GM18507 (cell line): Measurements from ENCODE around the gene DDX10.
"Not testable (repeated sequence)": the region's sequence is repeated elsewhere in the genome, so short reads cannot be mapped to it uniquely, and the experiment has no call there.

Source experiments
- DNase-seq: peaks from one replicate; pipeline ENCODE4 v3.0.0; 2011; ENCODE audit warnings: low read depth; ENCODE audit not compliant: insufficient read length; ENCODE audit errors: extremely low spot score
- FAIRE-seq: peaks from 2 replicates; lab custom pipeline; 2011; peaks lifted over from hg19 to GRCh38; lab: Jason Lieb, UNC

The DDX10 gene

DNA sequence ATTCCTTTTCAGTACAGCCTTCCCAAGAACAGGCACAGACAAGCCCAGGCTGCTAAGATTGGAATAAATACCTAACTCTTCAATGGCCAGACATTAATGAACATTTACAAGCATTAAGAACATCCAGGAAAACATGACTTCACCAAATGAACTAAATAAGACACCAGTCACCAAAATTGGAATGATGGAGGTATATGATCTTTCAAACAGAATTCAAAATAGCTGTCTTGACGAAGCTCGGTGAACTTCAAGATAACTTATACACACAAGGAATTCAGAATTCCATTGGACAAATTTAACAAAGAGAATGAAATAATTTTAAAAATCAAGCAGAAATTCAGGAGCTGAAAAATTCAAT, 16.4 kb upstream of the DDX10 start:
- FAIRE-seq (no peak), DNase-seq (no peak)

DNA sequence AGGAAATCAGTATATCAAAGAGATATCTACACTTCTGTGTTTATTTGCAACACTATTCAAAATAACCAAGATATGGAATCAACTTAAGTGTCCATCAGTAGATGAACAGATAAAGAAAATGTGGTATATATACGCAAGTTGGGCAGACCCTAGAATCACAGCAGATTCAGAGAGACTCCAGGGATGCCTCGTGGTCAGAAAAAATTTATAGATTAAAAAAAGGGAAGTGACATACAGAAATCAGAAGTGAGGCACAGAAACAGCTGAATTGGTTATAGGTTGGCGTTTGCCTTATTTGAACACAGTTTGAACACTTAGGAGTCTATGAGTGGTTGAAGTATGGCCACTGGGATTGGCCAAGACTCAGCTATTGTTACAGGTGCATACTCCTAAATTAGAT, 10.8 kb upstream of the DDX10 start:
- FAIRE-seq, DNase-seq: not testable (repeated sequence)

DNA sequence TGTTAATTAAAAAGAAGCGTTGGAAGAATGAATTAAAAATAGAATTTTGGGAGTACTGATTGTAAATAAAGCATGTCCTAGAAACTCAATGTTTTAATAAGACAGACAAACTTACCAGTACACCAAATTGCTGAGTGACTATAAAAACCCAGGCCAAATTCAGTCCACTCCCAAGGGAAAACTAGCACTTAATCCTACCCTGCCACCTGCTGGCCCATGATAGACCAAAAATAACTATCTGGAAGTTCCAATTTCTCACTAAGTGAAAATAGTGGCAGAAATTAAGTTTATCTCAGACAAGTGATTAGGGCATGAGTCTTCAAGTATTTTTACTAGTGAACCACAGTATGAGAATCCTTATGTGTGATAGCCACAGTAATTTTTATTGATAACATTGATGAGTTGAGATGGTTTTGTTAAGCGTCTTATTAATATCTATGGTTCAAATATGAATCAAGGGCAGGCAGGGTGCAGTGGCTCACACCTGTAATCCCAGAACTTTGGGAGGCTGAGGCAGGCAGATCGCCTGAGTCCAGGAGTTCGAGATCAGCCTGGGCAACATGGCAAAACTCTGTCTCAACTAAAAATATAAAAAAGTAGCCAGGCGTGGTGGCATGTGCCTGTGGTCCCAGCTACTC, 9.8 kb upstream of the DDX10 start:
- FAIRE-seq (peak; percentile 67), DNase-seq (peak; percentile 11)

DNA sequence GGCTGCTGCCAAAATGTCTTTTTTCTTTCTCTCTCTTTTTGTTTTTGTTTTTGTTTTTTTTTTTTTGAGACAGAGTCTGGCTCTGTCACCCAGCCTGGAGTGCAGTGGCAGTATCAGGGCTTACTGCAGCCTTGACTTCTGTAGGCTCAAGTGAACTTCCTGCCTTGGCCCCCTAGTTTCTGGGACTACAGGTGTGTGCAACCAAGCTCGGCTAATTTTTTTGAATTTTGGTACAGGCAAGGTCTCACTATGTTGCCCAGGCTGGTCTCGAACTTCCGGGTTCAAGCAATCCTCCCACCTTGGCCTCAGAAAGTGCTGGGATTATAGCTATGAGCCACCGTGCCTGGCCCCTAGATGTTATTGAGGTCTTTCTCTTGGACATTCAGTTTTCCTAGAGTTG, 2.2 kb upstream of the DDX10 start:
- FAIRE-seq (peak; percentile 75), DNase-seq (no peak)

DNA sequence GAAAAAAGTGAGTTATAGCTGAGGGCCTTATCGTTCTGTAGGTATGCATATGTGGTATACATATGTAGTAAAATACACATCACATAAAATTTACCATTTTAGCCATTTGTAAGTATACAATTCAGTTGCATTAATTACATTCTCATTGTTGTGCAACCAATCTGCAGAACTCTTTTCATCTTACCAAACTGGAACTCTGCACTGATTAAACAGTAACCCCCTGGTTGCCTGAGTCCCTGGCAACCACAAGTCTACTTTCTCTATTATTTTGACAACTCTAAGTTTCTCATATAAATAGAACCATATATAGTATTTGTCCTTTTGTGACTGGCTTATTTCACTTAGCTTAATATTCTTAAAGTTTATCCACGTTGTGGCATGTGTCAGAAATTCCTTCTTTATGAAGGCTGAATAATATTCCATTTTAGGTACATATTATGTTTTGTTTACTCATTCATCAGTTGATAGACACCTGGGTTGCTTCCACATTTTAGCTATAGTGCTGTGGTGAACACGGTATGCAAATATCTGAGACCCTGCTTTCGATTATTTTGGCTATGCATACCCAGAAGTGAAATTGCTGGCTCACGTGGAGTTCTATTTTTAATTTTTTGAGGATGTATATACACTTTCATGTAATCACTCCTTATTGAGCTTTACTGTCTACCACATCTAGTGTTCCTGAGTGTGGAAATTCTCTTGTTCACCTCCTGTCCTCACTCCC, 1.6 kb upstream of the DDX10 start:
- FAIRE-seq (peak; percentile 74), DNase-seq (no peak)

DNA sequence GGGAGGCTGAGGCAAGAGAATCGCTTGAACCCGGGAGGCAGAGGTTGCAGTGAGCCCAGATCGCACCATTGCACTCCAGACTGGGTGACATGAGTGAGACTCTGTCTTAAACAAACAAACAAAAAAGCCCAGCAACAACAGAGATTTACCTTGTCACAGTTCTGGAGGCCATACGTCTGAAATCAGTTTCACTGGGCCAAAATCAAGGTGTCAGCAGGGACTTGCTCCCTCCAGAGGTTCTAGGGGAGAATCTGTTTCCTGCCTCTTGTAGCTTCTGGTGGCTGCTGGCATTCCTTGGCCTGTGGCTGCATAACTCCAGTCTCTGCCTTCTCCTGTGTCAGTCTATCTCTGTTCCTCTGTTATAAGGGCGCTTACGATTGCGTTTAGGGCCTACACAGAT, 1.5 kb downstream of the DDX10 start:
- DNase-seq (no peak), FAIRE-seq (no peak)

DNA sequence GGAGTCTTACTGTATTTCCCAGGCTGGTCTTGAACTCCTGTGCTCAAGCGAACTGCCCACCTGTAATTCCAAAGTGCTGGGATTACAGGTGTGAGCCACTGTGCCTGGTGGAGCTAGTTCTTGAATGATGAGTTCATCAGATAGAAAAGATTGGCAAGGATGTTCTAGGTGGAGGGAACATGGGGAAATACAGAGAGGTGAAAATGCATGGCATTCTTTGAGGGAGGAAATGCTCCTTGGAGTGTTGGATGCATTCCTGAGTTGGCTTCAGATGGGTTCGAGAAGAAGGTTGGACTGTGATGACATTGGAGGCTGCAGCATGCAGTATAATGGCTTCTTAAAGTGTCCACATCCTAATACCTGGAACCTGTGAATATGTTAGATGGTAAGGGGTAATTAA, 4.4 kb downstream of the DDX10 start:
- FAIRE-seq, result no peak
- DNase-seq, result no peak

DNA sequence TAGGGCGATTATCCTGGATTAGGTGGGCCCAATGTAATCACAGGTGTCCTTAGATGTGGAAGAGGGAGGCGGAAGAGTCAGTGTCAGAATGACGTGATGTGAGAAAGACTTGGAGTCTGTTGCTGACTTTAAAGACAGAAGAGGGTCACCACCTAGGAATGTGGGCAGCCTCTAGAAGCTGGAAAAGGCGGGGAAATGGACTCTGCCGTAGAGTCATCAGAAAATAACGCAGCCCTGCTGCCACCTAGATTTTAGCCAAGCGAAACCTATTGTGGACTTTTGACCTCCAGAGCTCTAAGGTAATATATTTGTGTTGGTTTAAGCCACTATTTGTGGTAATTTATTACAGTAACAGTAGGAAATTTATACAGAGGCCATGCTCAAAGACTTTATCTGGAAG, 4.8 kb downstream of the DDX10 start:
- DNase-seq (no peak), FAIRE-seq (no peak)

DNA sequence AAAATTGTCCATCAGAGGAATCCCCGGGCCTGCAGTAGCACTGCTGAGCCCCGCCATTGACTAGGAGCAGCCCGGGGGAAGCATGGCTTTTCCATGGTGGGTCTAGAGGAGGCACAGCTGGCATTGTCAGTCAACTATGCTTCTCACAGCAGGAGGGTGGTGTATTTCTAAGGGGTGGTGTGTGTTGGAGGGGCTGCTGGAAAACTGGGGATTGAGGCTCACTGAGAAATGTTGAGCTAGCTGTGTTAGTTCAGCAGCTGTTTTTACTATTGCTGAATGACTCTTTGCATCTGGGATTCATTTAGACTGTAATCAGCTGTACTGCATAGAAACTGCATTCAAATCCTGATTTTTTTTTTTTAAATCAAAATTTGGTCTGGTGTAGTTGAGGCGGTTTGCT, 5.6 kb downstream of the DDX10 start:
- no peak for FAIRE-seq
- DNase-seq, result no peak

DNA sequence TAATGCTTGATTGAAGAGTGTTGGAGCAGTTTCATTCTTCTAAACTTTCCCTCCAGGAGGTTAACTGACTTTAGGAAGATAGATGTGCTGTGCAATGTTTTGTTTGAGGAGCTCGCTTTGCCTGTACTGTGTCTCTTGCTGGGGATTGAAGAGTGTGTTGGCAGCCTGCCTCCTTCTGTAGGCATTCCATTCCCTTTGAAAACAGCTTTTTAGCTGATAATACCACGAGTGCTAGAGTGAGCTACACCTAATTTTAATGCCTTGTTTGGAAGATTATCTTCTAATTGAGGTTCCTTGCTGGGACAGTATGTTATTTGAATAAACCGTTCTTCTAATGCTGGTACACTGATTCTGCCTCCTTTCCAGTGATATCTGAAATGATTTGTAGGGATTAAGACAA, 7.2 kb downstream of the DDX10 start:
- FAIRE-seq (no peak), DNase-seq (no peak)

DNA sequence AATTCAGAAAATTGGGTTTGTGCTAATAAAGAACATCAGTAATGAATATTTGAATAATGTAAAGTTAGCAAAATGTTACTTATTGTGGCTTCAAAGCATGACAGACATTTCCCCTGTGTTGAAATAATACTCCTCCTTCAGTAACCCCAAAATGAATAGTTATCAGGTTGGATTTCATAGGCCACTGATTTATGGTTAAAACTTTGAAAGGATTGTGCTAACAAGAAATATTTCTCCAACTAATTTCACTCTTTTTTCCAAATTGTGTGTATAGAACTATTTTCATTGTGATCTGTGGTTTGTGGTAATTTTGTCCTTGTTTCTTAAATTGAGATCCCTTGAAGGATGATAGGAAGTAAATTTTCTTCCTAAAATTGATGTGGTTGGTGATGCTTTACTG, 7.9 kb downstream of the DDX10 start:
- DNase-seq (no peak), FAIRE-seq (no peak)

DNA sequence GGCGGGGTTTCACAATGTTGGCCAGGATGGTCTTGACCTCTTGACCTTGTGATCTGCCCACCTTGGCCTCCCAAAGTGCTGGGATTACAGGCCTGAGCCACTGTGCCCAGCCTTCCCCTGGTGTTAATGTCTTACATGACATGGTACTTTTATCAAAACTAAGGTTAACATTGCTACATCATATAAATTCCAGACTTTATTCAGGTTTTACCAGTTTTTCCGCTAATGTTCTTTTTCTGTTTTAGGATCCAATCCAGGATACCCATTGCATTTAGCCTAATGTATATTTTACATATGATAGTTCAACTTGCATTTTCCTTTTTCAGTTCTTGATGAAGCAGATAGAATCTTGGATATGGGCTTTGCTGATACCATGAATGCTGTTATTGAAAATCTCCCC, 14.2 kb downstream of the DDX10 start:
- FAIRE-seq, result no peak
- no peak for DNase-seq

DNA sequence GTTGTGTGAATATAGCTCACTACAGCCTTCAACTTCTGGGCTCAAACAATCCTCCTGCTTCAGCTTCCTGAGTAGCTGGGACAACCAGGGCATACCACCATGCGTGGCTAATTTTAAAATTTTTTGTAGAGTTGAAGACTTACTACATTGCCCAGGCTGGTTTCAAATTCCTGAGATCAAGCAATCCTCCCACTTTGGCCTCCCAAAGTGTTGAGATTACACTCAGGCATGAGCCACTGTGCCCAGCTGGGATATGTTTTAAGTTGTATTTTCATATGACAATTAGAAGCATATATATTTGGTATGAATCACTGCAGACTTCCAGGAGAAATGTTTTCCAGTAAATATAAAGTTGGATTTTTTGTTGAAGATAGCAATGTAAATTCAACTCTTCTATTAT, 15.4 kb downstream of the DDX10 start:
- DNase-seq, result no peak
- FAIRE-seq, result no peak

DNA sequence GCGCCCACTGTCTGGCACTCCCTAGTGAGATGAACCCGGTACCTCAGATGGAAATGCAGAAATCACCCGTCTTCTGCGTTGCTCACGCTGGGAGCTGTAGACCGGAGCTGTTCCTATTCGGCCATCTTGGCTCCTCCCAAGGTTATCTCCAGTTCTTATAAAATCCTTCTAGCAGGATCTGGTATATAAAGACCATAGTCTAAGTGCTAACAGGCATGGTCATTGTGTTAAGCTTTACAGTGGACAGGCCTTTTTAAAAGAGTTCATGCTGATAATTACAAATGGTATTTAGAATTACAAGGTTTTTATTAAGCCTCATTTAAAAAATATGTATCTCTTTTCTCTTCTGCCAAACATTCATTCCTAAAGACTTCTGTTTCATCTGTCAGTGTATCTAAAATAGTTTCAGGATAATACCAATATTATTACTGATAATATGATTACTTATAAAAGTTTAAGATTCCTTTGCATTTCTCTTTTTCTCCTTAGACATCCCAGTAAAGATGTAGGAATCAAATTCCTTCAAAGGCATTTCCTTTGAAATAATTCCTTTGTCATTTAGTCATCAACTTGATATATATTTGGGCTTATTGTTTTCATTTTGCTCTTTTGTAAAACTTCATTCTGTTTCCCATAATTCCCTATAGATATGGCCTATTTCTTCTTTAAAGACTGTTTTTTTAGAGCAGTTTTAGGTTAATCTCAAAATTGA, 20.7 kb downstream of the DDX10 start:
- DNase-seq, result no peak
- no peak for FAIRE-seq

DNA sequence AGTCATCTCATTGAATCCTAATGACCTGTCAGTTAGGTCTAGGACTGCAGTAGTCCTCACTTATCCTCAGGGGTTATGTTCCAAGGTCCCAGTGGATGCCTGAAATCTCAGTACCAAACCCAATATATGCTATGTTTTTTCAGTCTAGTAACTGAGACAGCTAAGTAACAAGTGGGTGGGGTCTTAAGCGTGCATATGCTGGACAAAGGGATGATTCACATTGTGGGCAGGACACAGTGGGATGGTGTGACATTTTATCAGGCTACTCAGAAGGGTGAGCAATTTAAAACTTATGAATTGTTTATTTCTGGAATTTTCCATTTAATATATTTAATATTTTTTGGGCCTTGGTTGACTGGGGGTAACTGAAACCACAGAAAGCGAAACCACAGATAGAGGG, 29.0 kb downstream of the DDX10 start:
- no peak for DNase-seq
- FAIRE-seq, result no peak

DNA sequence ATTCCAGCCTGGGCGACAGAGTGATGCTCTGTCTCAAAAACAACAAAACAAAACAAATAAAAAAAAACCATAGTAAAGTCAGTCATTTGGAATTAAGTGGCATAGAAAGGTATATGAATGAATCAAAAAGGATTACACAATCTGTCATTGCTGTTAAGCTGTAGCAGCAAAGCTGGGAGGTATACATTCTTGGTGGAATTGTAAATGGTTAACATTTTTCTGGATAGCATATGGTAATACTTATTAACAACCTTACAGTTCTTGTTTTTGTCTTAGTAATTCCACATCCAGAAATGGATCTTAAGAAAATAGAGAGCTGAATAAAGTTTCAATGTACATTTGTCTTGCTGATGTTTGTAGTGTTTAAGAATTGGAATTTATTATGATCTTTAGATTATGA, 30.0 kb downstream of the DDX10 start:
- no peak for DNase-seq
- no peak for FAIRE-seq

DNA sequence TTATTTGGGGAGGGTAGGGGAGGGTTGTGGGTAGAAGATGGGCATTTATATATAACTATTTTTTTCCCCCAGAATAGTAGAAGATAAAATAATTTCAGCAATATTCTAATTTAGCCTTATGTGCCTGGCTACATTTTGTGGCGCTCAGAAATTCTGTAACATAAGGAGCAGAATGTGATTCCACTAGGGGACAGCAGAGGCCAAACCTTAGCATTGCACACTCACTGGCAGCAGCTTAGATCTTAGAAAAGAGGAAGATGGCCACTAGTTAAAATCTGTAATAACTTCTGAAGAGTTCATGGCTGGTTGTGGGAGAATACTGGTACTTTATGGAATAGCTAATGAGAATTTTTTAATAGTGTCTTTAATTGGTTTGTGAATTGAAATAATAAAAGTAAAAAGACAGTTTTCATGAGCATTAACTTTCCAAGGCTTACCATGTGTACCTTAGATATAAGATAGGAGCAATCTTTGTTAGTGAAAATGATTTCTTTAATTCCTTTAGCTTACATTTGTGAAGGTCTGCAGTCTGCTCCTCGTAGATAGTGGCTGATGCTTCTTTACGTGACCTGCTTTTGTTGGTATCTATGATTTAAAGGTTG, 33.1 kb downstream of the DDX10 start:
- FAIRE-seq (peak; percentile 88), DNase-seq (peak; percentile 43)

DNA sequence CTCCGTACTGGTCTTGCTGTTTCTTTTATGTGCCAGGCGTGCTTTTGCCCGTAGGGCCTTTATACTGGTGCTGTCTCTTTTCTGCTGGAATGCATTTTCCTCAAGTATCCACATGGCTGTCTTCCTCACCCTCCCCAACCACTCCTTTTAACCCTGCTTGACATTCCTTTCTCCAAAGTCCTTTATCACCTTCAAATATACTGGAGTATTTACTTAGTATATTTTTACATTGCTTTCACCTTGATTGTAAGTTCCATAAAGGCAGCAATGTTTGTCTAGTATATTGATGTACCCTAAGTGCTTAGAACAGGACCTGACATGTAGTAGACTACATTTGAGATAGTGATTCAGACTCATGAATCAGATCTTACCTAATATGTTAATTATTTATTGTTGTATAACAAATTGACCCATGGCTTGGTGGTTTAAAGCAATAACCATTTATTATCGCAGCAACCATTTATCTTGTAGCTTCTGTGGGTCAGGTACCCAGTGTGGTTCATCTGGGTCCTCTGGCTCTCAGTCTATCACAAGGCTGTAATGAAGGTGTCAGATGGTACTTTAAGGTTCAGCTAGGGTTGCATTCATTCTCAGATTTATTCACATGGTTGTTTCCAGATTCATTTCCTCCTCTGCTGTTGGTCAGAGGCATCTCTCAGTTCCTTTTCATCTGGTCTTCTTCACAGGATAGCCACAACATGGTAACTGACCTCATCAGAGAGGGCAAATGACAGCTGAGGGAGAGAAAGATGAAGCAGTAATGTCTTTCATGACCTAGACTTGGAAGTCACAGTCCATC, 34.2 kb downstream of the DDX10 start:
- FAIRE-seq (peak; percentile 75), DNase-seq (peak; percentile 9)

DNA sequence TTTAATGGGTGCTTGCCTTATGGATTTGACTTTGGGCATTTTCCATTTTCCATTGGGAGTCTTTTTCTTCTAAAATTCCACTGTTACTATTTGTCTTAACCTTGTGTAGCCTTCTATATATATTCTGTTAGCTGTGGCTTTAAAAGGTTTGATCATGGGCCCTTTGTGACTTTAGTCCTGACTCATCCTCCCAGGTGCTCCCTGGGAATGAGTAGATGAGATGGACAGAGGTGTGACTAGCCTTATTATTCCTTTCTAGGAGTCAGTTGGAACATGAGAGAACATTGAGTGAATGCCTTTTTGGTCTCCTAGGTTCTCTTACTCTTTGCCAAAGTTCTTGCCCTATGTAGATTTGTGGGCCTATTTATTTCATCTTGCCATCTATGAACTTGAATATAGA, 39.0 kb downstream of the DDX10 start:
- no peak for FAIRE-seq
- no peak for DNase-seq

DNA sequence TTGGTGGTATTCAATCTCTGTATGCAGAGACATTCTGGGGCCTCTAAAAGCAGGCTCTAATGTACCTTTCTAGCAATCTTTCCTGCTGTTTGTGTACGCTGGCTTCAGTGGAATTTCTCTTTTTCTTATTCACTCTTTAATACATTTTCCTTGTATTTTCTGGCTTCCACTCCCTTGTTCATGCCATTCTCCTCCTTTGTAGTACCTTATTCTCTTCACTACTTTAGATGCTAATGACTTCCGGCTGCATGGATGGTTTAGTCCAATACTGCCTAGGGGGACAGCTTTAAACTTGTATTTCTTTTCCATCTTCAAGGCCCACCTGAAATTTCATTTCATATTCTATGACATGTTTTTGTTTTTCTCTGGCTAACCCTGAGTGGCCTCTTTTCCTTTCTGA, 40.2 kb downstream of the DDX10 start:
- DNase-seq (no peak), FAIRE-seq (no peak)
